ENCODE data around the gene PHEX.
A peak's percentile ranks its signal among the peaks of the same experiment; 100 is the strongest.

PHEX gene

GRCh38 chrX:22126327-22126726, 94.2 kb downstream of the PHEX start:
- in situ Hi-C loops (cut with HindIII; ENCODE audit: low sequenced_read_pairs) = no loop called here
- no peak for DNase-seq (ENCODE audit: low read depth, low spot score)
- no peak overlapping the region for H3K4me3 ChIP-seq (ENCODE audit: low read depth, low read length)
- TF ChIP-seq, protein P1, sequence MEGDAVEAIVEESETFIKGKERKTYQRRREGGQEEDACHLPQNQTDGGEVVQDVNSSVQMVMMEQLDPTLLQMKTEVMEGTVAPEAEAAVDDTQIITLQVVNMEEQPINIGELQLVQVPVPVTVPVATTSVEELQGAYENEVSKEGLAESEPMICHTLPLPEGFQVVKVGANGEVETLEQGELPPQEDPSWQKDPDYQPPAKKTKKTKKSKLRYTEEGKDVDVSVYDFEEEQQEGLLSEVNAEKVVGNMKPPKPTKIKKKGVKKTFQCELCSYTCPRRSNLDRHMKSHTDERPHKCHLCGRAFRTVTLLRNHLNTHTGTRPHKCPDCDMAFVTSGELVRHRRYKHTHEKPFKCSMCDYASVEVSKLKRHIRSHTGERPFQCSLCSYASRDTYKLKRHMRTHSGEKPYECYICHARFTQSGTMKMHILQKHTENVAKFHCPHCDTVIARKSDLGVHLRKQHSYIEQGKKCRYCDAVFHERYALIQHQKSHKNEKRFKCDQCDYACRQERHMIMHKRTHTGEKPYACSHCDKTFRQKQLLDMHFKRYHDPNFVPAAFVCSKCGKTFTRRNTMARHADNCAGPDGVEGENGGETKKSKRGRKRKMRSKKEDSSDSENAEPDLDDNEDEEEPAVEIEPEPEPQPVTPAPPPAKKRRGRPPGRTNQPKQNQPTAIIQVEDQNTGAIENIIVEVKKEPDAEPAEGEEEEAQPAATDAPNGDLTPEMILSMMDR (IDR thresholded peaks at IDR 0.05; ENCODE audit: low read depth, low read length) = no peak

GRCh38 chrX:22128961-22129360, 96.8 kb downstream of the PHEX start:
- DNase-seq (ENCODE audit: low read depth, low spot score) = no peak
- TF ChIP-seq, protein P1 (IDR thresholded peaks at IDR 0.05; ENCODE audit: low read depth, low read length) = no peak
- in situ Hi-C loops (cut with HindIII; ENCODE audit: low sequenced_read_pairs) = no loop called here
- H3K4me3 ChIP-seq (ENCODE audit: low read depth, low read length) = no peak overlapping the region

DNA sequence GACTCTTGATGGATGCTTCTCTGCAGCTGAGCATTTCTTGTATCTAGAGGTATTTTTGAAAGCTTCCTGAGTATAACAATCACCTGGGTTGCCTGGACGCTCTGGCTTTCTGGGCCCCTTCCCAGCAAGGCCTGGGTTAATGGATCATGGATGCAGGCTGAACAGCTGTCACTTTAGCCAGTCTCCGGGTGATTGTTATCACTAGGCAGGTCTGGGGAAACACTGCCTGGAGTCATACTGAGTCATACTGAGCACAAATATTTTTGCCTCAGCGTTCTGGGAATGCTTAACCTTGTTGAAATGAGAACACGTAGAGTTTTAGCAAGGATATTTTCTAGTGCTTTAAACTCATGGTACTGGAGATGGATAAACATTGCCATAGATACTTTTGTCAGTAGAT, 102.6 kb downstream of the PHEX start:
- TF ChIP-seq, protein P1 (IDR thresholded peaks at IDR 0.05; ENCODE audit: low read depth, low read length) = no peak
- in situ Hi-C loops (cut with HindIII; ENCODE audit: low sequenced_read_pairs) = no loop called here
- H3K4me3 ChIP-seq (ENCODE audit: low read depth, low read length) = no peak overlapping the region
- peak; percentile 69 for DNase-seq (ENCODE audit: low read depth, low spot score)

GRCh38 chrX:22135171-22135711, 103.1 kb downstream of the PHEX start:
- TF ChIP-seq, protein P1 (IDR thresholded peaks at IDR 0.05; ENCODE audit: low read depth, low read length) = no peak
- H3K4me3 ChIP-seq (ENCODE audit: low read depth, low read length) = no peak overlapping the region
- in situ Hi-C loops (cut with HindIII; ENCODE audit: low sequenced_read_pairs) = no loop called here
- peak; percentile 60 for DNase-seq (ENCODE audit: low read depth, low spot score)

- DNase-seq (ENCODE audit: low read depth, low spot score) = peak; percentile 78
- in situ Hi-C loops (cut with HindIII; ENCODE audit: low sequenced_read_pairs) = no loop called here
- no peak overlapping the region for H3K4me3 ChIP-seq (ENCODE audit: low read depth, low read length)
- TF ChIP-seq, protein P1 (IDR thresholded peaks at IDR 0.05; ENCODE audit: low read depth, low read length) = peak; percentile 49
Observed at GRCh38 chrX:22135994-22136684, 104.0 kb downstream of the PHEX start.

- TF ChIP-seq, protein P1 (IDR thresholded peaks at IDR 0.05; ENCODE audit: low read depth, low read length) = no peak
- no peak for DNase-seq (ENCODE audit: low read depth, low spot score)
- in situ Hi-C loops (cut with HindIII; ENCODE audit: low sequenced_read_pairs) = no loop called here
- H3K4me3 ChIP-seq (ENCODE audit: low read depth, low read length) = no peak overlapping the region
Observed at GRCh38 chrX:22136711-22137110, 104.6 kb downstream of the PHEX start.

Data from astrocyte of the spinal cord (primary cell).